Suprapubic skin (tissue), 4 donors: ENCODE results near the gene SYN1. TPM values are rescaled to one million over a fixed set of nuclear protein-coding genes. Genes with fewer than 3 reads are reported as not detected.
"Not testable (repeated sequence)": the region's sequence is repeated elsewhere in the genome, so short reads cannot be mapped to it uniquely, and the experiment has no call there.

Experiments
- DNase-seq, 2 donors: peaks; one replicate each; pipeline ENCODE4 v3.0.0-alpha.2; 2019; ENCODE audit warnings: low spot score in 2 of 2
- H3K27ac ChIP-seq: fragments of 200-600 bp; sonication (generic); one replicate; pipeline ENCODE4 v1.5.1; 2019
- H3K27me3 ChIP-seq: fragments of 200-600 bp; sonication (generic); one replicate; pipeline ENCODE4 v1.5.1; 2019
- H3K36me3 ChIP-seq: fragments of 200-600 bp; sonication (generic); one replicate; pipeline ENCODE4 v1.5.1; 2019
- H3K4me1 ChIP-seq: fragments of 200-600 bp; sonication (generic); one replicate; pipeline ENCODE4 v1.5.1; 2019
- H3K4me3 ChIP-seq: fragments of 200-600 bp; sonication (generic); one replicate; pipeline ENCODE4 v1.5.1; 2019; ENCODE audit warnings: mild to moderate bottlenecking
- H3K9me3 ChIP-seq: fragments of 200-600 bp; sonication (generic); one replicate; pipeline ENCODE4 v1.5.1; 2019
- CTCF ChIP-seq, 2 donors: fragments of 200-600 bp in 1 of 2; fragments of 450-650 bp in 1 of 2; sonication (generic) in 1 of 2; IDR thresholded peaks; one replicate each; pipeline ENCODE4 v1.5.1; 2016 to 2019; ENCODE audit warnings: antibody characterized with exemption in 2 of 2, mild to moderate bottlenecking in 1 of 2, moderate library complexity in 1 of 2
- EP300 ChIP-seq: sonication (generic); formaldehyde crosslinking; IDR thresholded peaks from one replicate; pipeline ENCODE4 v1.6.1; 2017; ENCODE audit warnings: antibody characterized with exemption
- POLR2A ChIP-seq, 2 donors: fragments of 450-650 bp; IDR thresholded peaks; one replicate each; pipeline ENCODE4 v1.6.1; 2017; ENCODE audit warnings: antibody characterized with exemption in 2 of 2, mild to moderate bottlenecking in 2 of 2, moderate library complexity in 2 of 2
- POLR2AphosphoS5 ChIP-seq, 3 donors: sonication (generic); formaldehyde crosslinking; IDR thresholded peaks; one replicate each; pipeline ENCODE4 v1.6.1; 2017; ENCODE audit warnings: antibody characterized with exemption in 3 of 3
- WGBS: methylation state at CpG from one replicate; pipeline ENCODE4 v1.1.5; 2018; 5-methylcytosine and 5-hydroxymethylcytosine counted together
- total RNA-seq, 4 donors: library from RNA; depleted of rRNA; stranded (reverse); fragments of >200 nt; gene quantifications; one replicate each; pipeline ENCODE4 v1.1.0, GENCODE V29; 2016

Gene SYN1
- total RNA-seq, 4 donors from 2014 or later = 0.34 to 2.2 (median 0.89) TPM; not detected in 1

- 83% methylated on average over 2 of the region's 2 CpGs for WGBS
- no peak for DNase-seq
- no peak for TF ChIP-seq EP300
- no peak for TF ChIP-seq POLR2A (IDR thresholded peaks at IDR 0.05)
- TF ChIP-seq POLR2AphosphoS5 (IDR thresholded peaks at IDR 0.05) = no peak
- no peak for TF ChIP-seq CTCF (IDR thresholded peaks at IDR 0.05)
These were observed 8.2 kb downstream of the SYN1 start for GRCh38 chrX:47611489-47611888.

GRCh38 chrX:47610511-47610910 is 9.1 kb downstream of the SYN1 start:
- TF ChIP-seq CTCF (IDR thresholded peaks at IDR 0.05) = no peak
- no peak for TF ChIP-seq POLR2AphosphoS5 (IDR thresholded peaks at IDR 0.05)
- TF ChIP-seq POLR2A (IDR thresholded peaks at IDR 0.05) = no peak
- TF ChIP-seq EP300 = no peak
- H3K27ac ChIP-seq = no peak overlapping the region
- no peaks in the 10 kb centered on the region for H3K36me3 ChIP-seq
- H3K4me3 ChIP-seq = no peak overlapping the region
- no peaks in the 10 kb centered on the region for H3K4me1 ChIP-seq
- peak in 1 of 2 donors; percentile 4 for DNase-seq
- H3K9me3 ChIP-seq = no peaks in the 10 kb centered on the region
- H3K27me3 ChIP-seq = no peaks in the 10 kb centered on the region
- 82% methylated on average over 4 of the region's 4 CpGs for WGBS

More at GRCh38 chrX:47611489-47611888, 8.2 kb downstream of the SYN1 start:
- no peak overlapping the region for H3K4me3 ChIP-seq
- no peaks in the 10 kb centered on the region for H3K4me1 ChIP-seq
- no peak overlapping the region for H3K27ac ChIP-seq
- H3K27me3 ChIP-seq = no peaks in the 10 kb centered on the region
- H3K9me3 ChIP-seq = no peaks in the 10 kb centered on the region
- no peaks in the 10 kb centered on the region for H3K36me3 ChIP-seq

DNA sequence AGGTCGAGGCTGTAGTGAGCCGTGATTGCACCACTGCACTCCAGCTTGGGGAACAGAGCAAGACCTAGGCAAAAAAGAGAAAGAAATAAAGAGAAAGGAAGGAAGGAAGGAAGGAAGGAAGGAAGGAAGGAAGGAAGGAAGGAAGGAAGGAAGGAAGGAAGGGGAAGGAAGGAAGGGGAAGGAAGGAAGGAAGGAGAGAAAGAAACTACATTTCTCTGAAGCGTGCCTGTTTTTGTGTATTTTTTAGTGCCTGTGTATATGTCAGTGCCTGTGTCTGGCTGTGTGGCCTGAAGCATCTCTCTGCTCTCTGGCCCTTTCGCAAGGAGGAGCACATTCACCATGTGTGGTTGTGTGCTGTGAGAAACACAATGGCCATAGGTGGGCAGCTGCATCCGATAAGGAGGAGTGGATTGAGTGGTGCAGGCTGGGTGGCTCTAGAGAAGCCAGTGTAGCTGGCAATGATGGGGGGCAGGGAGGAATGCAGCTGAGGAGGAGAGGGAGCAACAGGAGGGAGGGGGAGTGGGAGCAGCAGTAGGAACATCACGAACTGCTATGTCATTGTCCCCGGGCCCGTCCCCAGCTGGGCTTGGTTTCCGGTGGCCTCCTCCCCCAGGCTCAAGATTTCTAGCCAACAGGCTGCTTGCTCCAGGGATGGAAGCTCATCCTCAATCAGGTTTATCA is 11.4 kb downstream of the SYN1 start:
- Histone ChIP-seq H3K27ac (no peak overlapping the region), H3K9me3 (no peaks in the 10 kb centered on the region), H3K4me3 (no peak overlapping the region), H3K4me1 (no peaks in the 10 kb centered on the region), H3K36me3 (no peaks in the 10 kb centered on the region), H3K27me3 (no peaks in the 10 kb centered on the region)
- WGBS = 57% methylated on average over 9 of the region's 9 CpGs
- TF ChIP-seq POLR2AphosphoS5 (IDR thresholded peaks at IDR 0.05) = no peak
- TF ChIP-seq CTCF (IDR thresholded peaks at IDR 0.05) = no peak
- no peak for TF ChIP-seq EP300
- no peak for TF ChIP-seq POLR2A (IDR thresholded peaks at IDR 0.05)
- peak in 1 of 2 donors; percentile 35 for DNase-seq

- no peaks in the 10 kb centered on the region for H3K27me3 ChIP-seq
- TF ChIP-seq CTCF (IDR thresholded peaks at IDR 0.05) (no peak), POLR2AphosphoS5 (IDR thresholded peaks at IDR 0.05) (no peak), POLR2A (IDR thresholded peaks at IDR 0.05) (no peak), EP300 (no peak)
These were observed 12.6 kb downstream of the SYN1 start for GRCh38 chrX:47607091-47607490.

DNA sequence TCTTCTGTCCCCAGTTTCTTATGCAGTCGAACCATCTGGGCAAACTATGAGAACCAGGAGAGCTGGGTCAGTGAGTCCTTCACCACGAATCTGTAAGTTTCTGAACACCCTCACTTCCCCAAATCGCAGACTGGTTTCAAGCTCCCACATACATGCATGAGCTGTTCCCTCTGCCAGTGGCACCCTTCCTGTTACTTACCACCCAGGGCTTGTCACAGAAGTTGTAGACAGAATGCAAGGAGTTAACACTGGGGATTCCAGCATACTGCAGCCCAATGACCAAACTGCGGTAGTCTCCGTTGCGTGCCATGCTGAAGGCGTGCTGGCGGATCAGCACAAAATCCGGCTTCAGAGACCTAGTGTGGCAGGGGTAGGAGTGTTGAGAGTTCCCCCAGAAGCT is 14.6 kb downstream of the SYN1 start:
- Histone ChIP-seq H3K27me3 (no peaks in the 10 kb centered on the region), H3K36me3 (no peaks in the 10 kb centered on the region), H3K9me3 (no peaks in the 10 kb centered on the region), H3K4me3 (no peak overlapping the region), H3K4me1 (no peaks in the 10 kb centered on the region), H3K27ac (no peak overlapping the region)
- TF ChIP-seq CTCF (IDR thresholded peaks at IDR 0.05) (no peak), POLR2AphosphoS5 (IDR thresholded peaks at IDR 0.05) (no peak), POLR2A (IDR thresholded peaks at IDR 0.05) (no peak), EP300 (no peak)
- WGBS = 64% methylated on average over 6 of the region's 9 CpGs
- DNase-seq = peak in 1 of 2 donors; percentile 10

More at GRCh38 chrX:47607091-47607490, 12.6 kb downstream of the SYN1 start:
- H3K4me1 ChIP-seq = no peaks in the 10 kb centered on the region
- DNase-seq = no peak
- H3K36me3 ChIP-seq = no peaks in the 10 kb centered on the region
- no peak overlapping the region for H3K27ac ChIP-seq
- H3K4me3 ChIP-seq = no peak overlapping the region
- no peaks in the 10 kb centered on the region for H3K9me3 ChIP-seq

DNA sequence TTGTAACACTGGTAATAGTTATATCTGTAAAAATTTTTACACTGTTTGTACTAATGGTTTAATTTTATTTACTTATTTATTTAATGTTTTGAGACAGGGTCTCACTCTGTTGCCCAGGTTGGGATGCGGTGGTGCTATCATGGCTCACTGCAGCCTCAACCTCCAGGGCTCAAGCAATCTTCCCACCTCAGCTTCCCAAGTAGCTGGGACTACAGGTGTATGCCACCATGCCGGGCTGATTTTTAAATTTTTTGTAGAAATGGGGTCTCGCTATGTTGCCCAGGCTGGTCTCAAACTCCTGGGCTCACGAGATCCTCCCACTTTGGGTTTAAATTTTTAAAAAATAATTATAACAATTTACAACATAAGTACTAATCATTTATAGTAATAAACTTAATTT is 16.5 kb downstream of the SYN1 start:
- H3K36me3 ChIP-seq, H3K27ac ChIP-seq, H3K4me1 ChIP-seq, H3K4me3 ChIP-seq, H3K9me3 ChIP-seq, DNase-seq, H3K27me3 ChIP-seq: not testable (repeated sequence)
- WGBS = 93% methylated on average over 4 of the region's 4 CpGs
